WTC11 (cell line): ENCODE results near the gene PPM1L. TPM values are rescaled to one million over a fixed set of nuclear protein-coding genes. Genes with fewer than 3 reads are reported as not detected.

Experiments used
- ATAC-seq: fragments of 200-7000 bp; cut with Tn5 transposase; 2 replicates; pipeline ENCODE4 v1.10.0; 2021; ENCODE audit warnings: mild to moderate bottlenecking, moderate library complexity
- CTCF ChIA-PET: fragments of 300-600 bp; sonication (Branson Sonifier 250); formaldehyde crosslinking; loops from one replicate; lab custom pipeline; 2021; ENCODE audit warnings: antibody characterized with exemption; lab: Charles Lee
- POLR2A ChIA-PET: fragments of 350-600 bp; sonication (Branson Sonifier 250); formaldehyde crosslinking; loops from one replicate; lab custom pipeline; 2021; ENCODE audit warnings: antibody characterized with exemption; lab: Charles Lee
- DNase-seq: peaks from one replicate; pipeline ENCODE4 v3.0.0; 2021; ENCODE audit warnings: low spot score
- H3K27ac Mint-ChIP-seq: 2 replicates; pipeline ENCODE4 v1.8.0; 2021; ENCODE audit warnings: mixed read lengths
- H3K27me3 Mint-ChIP-seq: 2 replicates; pipeline ENCODE4 v1.8.0; 2021; ENCODE audit warnings: low read depth, mild to moderate bottlenecking, moderate library complexity, mixed read lengths
- H3K36me3 Mint-ChIP-seq: 2 replicates; pipeline ENCODE4 v1.8.0; 2021; ENCODE audit warnings: mixed read lengths
- H3K4me1 Mint-ChIP-seq: 2 replicates; pipeline ENCODE4 v1.8.0; 2022; ENCODE audit warnings: mixed read lengths
- H3K4me3 Mint-ChIP-seq: 2 replicates; pipeline ENCODE4 v1.8.0; 2021; ENCODE audit warnings: mild to moderate bottlenecking, moderate library complexity, mixed read lengths
- H3K9me3 Mint-ChIP-seq: 2 replicates; pipeline ENCODE4 v1.8.0; 2021; ENCODE audit warnings: mixed read lengths
- ATF1 ChIP-seq: sonication (generic); formaldehyde crosslinking; IDR thresholded peaks from 2 replicates; pipeline ENCODE4 v1.8.1; 2023; ENCODE audit warnings: mild to moderate bottlenecking, moderate library complexity, missing genetic modification reagents
- ATF3 ChIP-seq: sonication (generic); formaldehyde crosslinking; conservative IDR thresholded peaks from 2 replicates; pipeline ENCODE4 v1.8.1; 2022; ENCODE audit warnings: mild to moderate bottlenecking, missing genetic modification reagents
- CDX4 ChIP-seq: fragments of 250-450 bp; sonication (Bioruptor Pico); IDR thresholded peaks from 2 replicates; pipeline ENCODE4 v1.9.0; 2021; ENCODE audit warnings: moderate library complexity, mild to moderate bottlenecking, inconsistent platforms, borderline replicate concordance
- CTCF ChIP-seq: fragments of 200-600 bp; IDR thresholded peaks from 2 replicates; pipeline ENCODE4 v1.8.0; 2022; ENCODE audit warnings: antibody characterized with exemption
- FOXK1 ChIP-seq: sonication (generic); formaldehyde crosslinking; IDR thresholded peaks from 2 replicates; pipeline ENCODE4 v1.8.0; 2022; ENCODE audit warnings: mild to moderate bottlenecking, moderate library complexity, missing genetic modification reagents
- HMGXB4 ChIP-seq: sonication (generic); formaldehyde crosslinking; IDR thresholded peaks from 2 replicates; pipeline ENCODE4 v1.8.1; 2023; ENCODE audit warnings: mild to moderate bottlenecking, moderate library complexity, missing genetic modification reagents
- IRF1 ChIP-seq: sonication (generic); formaldehyde crosslinking; IDR thresholded peaks from 2 replicates; pipeline ENCODE4 v1.8.0; 2023; ENCODE audit warnings: missing genetic modification reagents
- IRF2 ChIP-seq: sonication (generic); formaldehyde crosslinking; IDR thresholded peaks from 2 replicates; pipeline ENCODE4 v1.8.0; 2022; ENCODE audit warnings: low read depth, missing genetic modification reagents, borderline replicate concordance
- NR2C2 ChIP-seq: sonication (generic); formaldehyde crosslinking; IDR thresholded peaks from 2 replicates; pipeline ENCODE4 v1.8.0; 2022; ENCODE audit warnings: mild to moderate bottlenecking, missing genetic modification reagents
- SMAD3 ChIP-seq: sonication (generic); formaldehyde crosslinking; IDR thresholded peaks from 2 replicates; pipeline ENCODE4 v1.8.0; 2022; ENCODE audit warnings: missing genetic modification reagents, mild to moderate bottlenecking, borderline replicate concordance
- SMAD4 ChIP-seq: sonication (generic); formaldehyde crosslinking; IDR thresholded peaks from 2 replicates; pipeline ENCODE4 v1.8.0; 2022; ENCODE audit warnings: mild to moderate bottlenecking, missing genetic modification reagents
- TEAD4 ChIP-seq: sonication (generic); formaldehyde crosslinking; IDR thresholded peaks from 2 replicates; pipeline ENCODE4 v1.8.0; 2022; ENCODE audit warnings: mild to moderate bottlenecking, missing genetic modification reagents
- TP53 ChIP-seq: sonication (generic); formaldehyde crosslinking; IDR thresholded peaks from 2 replicates; pipeline ENCODE4 v1.8.1; 2023; ENCODE audit warnings: mild to moderate bottlenecking, missing genetic modification reagents
- ZNF512 ChIP-seq: sonication (generic); formaldehyde crosslinking; IDR thresholded peaks from 2 replicates; pipeline ENCODE4 v1.8.1; 2022; ENCODE audit warnings: missing genetic modification reagents, borderline replicate concordance
- ZSCAN18 ChIP-seq: fragments of 250-450 bp; sonication (Bioruptor Pico); IDR thresholded peaks from 2 replicates; pipeline ENCODE4 v2.1.2; 2022; ENCODE audit warnings: mild to moderate bottlenecking, moderate library complexity
- total RNA-seq: library from RNA; stranded (reverse); gene quantifications from 3 replicates; pipeline ENCODE4 v1.2.3, GENCODE V29; 2021

PPM1L gene
- total RNA-seq, 1 experiment from 2014 or later, result 18.1 TPM

- no peak for TF ChIP-seq HMGXB4
- TF ChIP-seq SMAD4 (CRISPR knock-in tag), result no peak
- no peak for TF ChIP-seq ZSCAN18 (CRISPR knock-in tag)
- TF ChIP-seq IRF1 (CRISPR knock-in tag), result no peak
- TF ChIP-seq ATF3 (CRISPR knock-in tag), result no peak
- no peak for TF ChIP-seq SMAD3 (CRISPR knock-in tag)
- no peak for TF ChIP-seq CTCF
- no peak for TF ChIP-seq TEAD4 (CRISPR knock-in tag)
- TF ChIP-seq FOXK1 (CRISPR knock-in tag), result no peak
- no peak for TF ChIP-seq CDX4 (CRISPR knock-in tag)
- no peak for TF ChIP-seq ZNF512
- no peak for TF ChIP-seq ATF1 (CRISPR knock-in tag)
- no peak for TF ChIP-seq TP53 (CRISPR knock-in tag)
- TF ChIP-seq IRF2, result no peak
- ATAC-seq (no peak), DNase-seq (no peak)
- ChIA-PET CTCF (no interaction called here), POLR2A (no interaction called here)
- Mint-ChIP-seq H3K27me3 (no peaks in the 10 kb centered on the region), H3K4me3 (no peak overlapping the region), H3K4me1 (peaks cover 7% of the 10 kb centered on the region; the same call in 1 of the 2 replicates), H3K36me3 (no peaks in the 10 kb centered on the region), H3K9me3 (no peaks in the 10 kb centered on the region; the same call in 1 of the 2 replicates), H3K27ac (no peak overlapping the region)
These were observed 310.9 kb downstream of the PPM1L start for GRCh38 chr3:161066930-161067329.

GRCh38 chr3:161067335-161067734 is 311.3 kb downstream of the PPM1L start:
- no peaks in the 10 kb centered on the region; the same call in 1 of the 2 replicates for H3K9me3 Mint-ChIP-seq
- H3K27ac Mint-ChIP-seq, result no peak overlapping the region
- no peaks in the 10 kb centered on the region for H3K36me3 Mint-ChIP-seq
- no peaks in the 10 kb centered on the region for H3K27me3 Mint-ChIP-seq
- TF ChIP-seq NR2C2, result no peak
- no peak for ATAC-seq
- POLR2A ChIA-PET, result no interaction called here
- H3K4me3 Mint-ChIP-seq, result no peak overlapping the region
- CTCF ChIA-PET, result no interaction called here
- no peak for DNase-seq
- H3K4me1 Mint-ChIP-seq, result peaks cover 7% of the 10 kb centered on the region; the same call in 1 of the 2 replicates
